Immature natural killer cell (primary cell): Measurements from ENCODE around the gene SLC8A3. TPM values are rescaled to one million over a fixed set of nuclear protein-coding genes. Genes with fewer than 3 reads are reported as not detected.
"Not testable (repeated sequence)": the region's sequence is repeated elsewhere in the genome, so short reads cannot be mapped to it uniquely, and the experiment has no call there.

ENCODE experiments used
- DNase-seq, 3 donors: peaks; one replicate each; pipeline ENCODE4 v3.0.0; 2022; ENCODE audit warnings: mixed read lengths in 1 of 3
- H3K27ac Mint-ChIP-seq, 6 donors: one replicate each; pipeline ENCODE4 v1.8.0; 2020; ENCODE audit warnings: mixed read lengths in 6 of 6, mild to moderate bottlenecking in 5 of 6, inconsistent platforms in 4 of 6, moderate library complexity in 3 of 6
- H3K27me3 Mint-ChIP-seq, 3 donors: one replicate each; pipeline ENCODE4 v1.8.0; 2020 to 2021; ENCODE audit warnings: low read depth in 3 of 3, mild to moderate bottlenecking in 3 of 3, mixed read lengths in 3 of 3, moderate library complexity in 3 of 3, inconsistent platforms in 1 of 3
- H3K36me3 Mint-ChIP-seq, 3 donors: one replicate each; pipeline ENCODE4 v1.8.0; 2020; ENCODE audit warnings: mixed read lengths in 3 of 3, inconsistent platforms in 2 of 3, mild to moderate bottlenecking in 2 of 3
- H3K4me1 Mint-ChIP-seq, 2 donors: one replicate each; pipeline ENCODE4 v1.8.0; 2020; ENCODE audit warnings: inconsistent platforms in 2 of 2, mild to moderate bottlenecking in 2 of 2, mixed read lengths in 2 of 2, moderate library complexity in 1 of 2
- H3K4me3 Mint-ChIP-seq, 5 donors: one replicate each; pipeline ENCODE4 v1.8.0; 2020; ENCODE audit warnings: mild to moderate bottlenecking in 5 of 5, mixed read lengths in 5 of 5, inconsistent platforms in 3 of 5, moderate library complexity in 3 of 5
- H3K9me3 Mint-ChIP-seq, 6 donors: one replicate each; pipeline ENCODE4 v1.8.0; 2020; ENCODE audit warnings: mild to moderate bottlenecking in 6 of 6, mixed read lengths in 6 of 6, inconsistent platforms in 4 of 6, moderate library complexity in 3 of 6
- polyA plus RNA-seq, 3 donors: library from polyadenylated mRNA; unstranded; fragments of 300-500 nt; fragmentation: Illumina TruSeq; gene quantifications; one replicate each; pipeline ENCODE4 v1.2.3, GENCODE V29; 2021

Gene SLC8A3
- polyA plus RNA-seq: under 1 TPM in 1 of 3 donors, not detected in 2; 0.21 TPM

GRCh38 chr14:70188659-70189455, at the start of gene SLC8A3:
Gene SLC8A3 (minus strand): TSS chr14:70188951. CDS start chr14:70168422, 20,529 bp downstream.
- peaks cover 14 to 22% (median 14%) of the 10 kb centered on the region in 3 donors for H3K27me3 Mint-ChIP-seq
- DNase-seq: peak in 1 of 3 donors; percentile 2

GRCh38 chr14:70237710-70238109, 49.0 kb upstream of the SLC8A3 start:
- Mint-ChIP-seq H3K27me3 (peaks cover 1 to 7% (median 3%) of the 10 kb centered on the region in 3 donors), H3K4me3 (no peak overlapping the region)

More at GRCh38 chr14:70188659-70189455, at the start of gene SLC8A3:
- Mint-ChIP-seq H3K4me3 (peak within 1 kb of the TSS; percentile 75 to 90 (median 85)), H3K36me3 (no peaks in the 10 kb centered on the region), H3K4me1 (peaks cover 24 to 32% of the 10 kb centered on the region in 2 donors), H3K27ac (peak within 1 kb of the TSS in 1 of 6 donors; percentile 6), H3K9me3 (peaks cover 0 to 2% (median 0%) of the 10 kb centered on the region in 6 donors)

GRCh38 chr14:70234066-70234950, 45.6 kb upstream of the SLC8A3 start:
- Mint-ChIP-seq H3K9me3 (no peaks in the 10 kb centered on the region), H3K4me1 (no peaks in the 10 kb centered on the region), H3K4me3 (no peak overlapping the region), H3K27me3 (peaks cover 2 to 5% (median 2%) of the 10 kb centered on the region in 3 donors), H3K27ac (no peak overlapping the region), H3K36me3 (no peaks in the 10 kb centered on the region)
- no peak for DNase-seq

More at GRCh38 chr14:70237710-70238109, 49.0 kb upstream of the SLC8A3 start:
- Mint-ChIP-seq H3K36me3 (no peaks in the 10 kb centered on the region), H3K9me3 (peaks cover 0 to 7% (median 0%) of the 10 kb centered on the region in 6 donors), H3K4me1 (no peaks in the 10 kb centered on the region), H3K27ac (no peak overlapping the region)
- DNase-seq: no peak

- H3K4me3 Mint-ChIP-seq, H3K4me1 Mint-ChIP-seq, H3K27ac Mint-ChIP-seq, DNase-seq, H3K36me3 Mint-ChIP-seq, H3K9me3 Mint-ChIP-seq: not testable (repeated sequence)
- H3K27me3 Mint-ChIP-seq: peaks cover 2 to 11% (median 2%) of the 10 kb centered on the region in 3 donors
Observed at GRCh38 chr14:70231756-70232544, 43.2 kb upstream of the SLC8A3 start.

- peaks cover 2 to 11% (median 2%) of the 10 kb centered on the region in 3 donors for H3K27me3 Mint-ChIP-seq
- not testable (repeated sequence) for H3K27ac Mint-ChIP-seq, H3K9me3 Mint-ChIP-seq, H3K4me3 Mint-ChIP-seq, H3K36me3 Mint-ChIP-seq, H3K4me1 Mint-ChIP-seq, DNase-seq
Observed at GRCh38 chr14:70229877-70230640, 41.3 kb upstream of the SLC8A3 start.

GRCh38 chr14:70213721-70214282, 25.1 kb upstream of the SLC8A3 start:
- H3K9me3 Mint-ChIP-seq: no peaks in the 10 kb centered on the region
- no peaks in the 10 kb centered on the region for H3K4me1 Mint-ChIP-seq
- DNase-seq: no peak
- H3K27ac Mint-ChIP-seq: no peak overlapping the region
- H3K36me3 Mint-ChIP-seq: no peaks in the 10 kb centered on the region
- peaks cover 0 to 4% (median 2%) of the 10 kb centered on the region in 3 donors for H3K27me3 Mint-ChIP-seq
- H3K4me3 Mint-ChIP-seq: no peak overlapping the region

- H3K27me3 Mint-ChIP-seq: peaks cover 0 to 4% (median 2%) of the 10 kb centered on the region in 3 donors
- no peak overlapping the region for H3K4me3 Mint-ChIP-seq
- H3K9me3 Mint-ChIP-seq: no peaks in the 10 kb centered on the region
- H3K27ac Mint-ChIP-seq: no peak overlapping the region
- no peaks in the 10 kb centered on the region for H3K4me1 Mint-ChIP-seq
- DNase-seq: no peak
- H3K36me3 Mint-ChIP-seq: no peaks in the 10 kb centered on the region
Observed at GRCh38 chr14:70212752-70213151, 24.0 kb upstream of the SLC8A3 start.

GRCh38 chr14:70208380-70208779, 19.6 kb upstream of the SLC8A3 start:
- Mint-ChIP-seq H3K27ac (no peak overlapping the region), H3K9me3 (no peaks in the 10 kb centered on the region), H3K4me3 (no peak overlapping the region), H3K27me3 (peaks cover 2 to 11% (median 7%) of the 10 kb centered on the region in 3 donors), H3K4me1 (no peaks in the 10 kb centered on the region), H3K36me3 (no peaks in the 10 kb centered on the region)
- DNase-seq: no peak

GRCh38 chr14:70203686-70204085, 14.9 kb upstream of the SLC8A3 start:
- no peaks in the 10 kb centered on the region for H3K9me3 Mint-ChIP-seq
- H3K4me3 Mint-ChIP-seq: no peak overlapping the region
- H3K27ac Mint-ChIP-seq: no peak overlapping the region
- no peaks in the 10 kb centered on the region for H3K4me1 Mint-ChIP-seq
- peaks cover 4 to 10% (median 4%) of the 10 kb centered on the region in 3 donors for H3K27me3 Mint-ChIP-seq
- no peaks in the 10 kb centered on the region for H3K36me3 Mint-ChIP-seq
- DNase-seq: no peak

GRCh38 chr14:70201994-70202393, 13.2 kb upstream of the SLC8A3 start:
- no peak for DNase-seq
- no peaks in the 10 kb centered on the region for H3K9me3 Mint-ChIP-seq
- H3K4me1 Mint-ChIP-seq: no peaks in the 10 kb centered on the region
- H3K27ac Mint-ChIP-seq: no peak overlapping the region
- H3K4me3 Mint-ChIP-seq: no peak overlapping the region
- H3K27me3 Mint-ChIP-seq: peaks cover 5 to 12% (median 12%) of the 10 kb centered on the region in 3 donors
- no peaks in the 10 kb centered on the region for H3K36me3 Mint-ChIP-seq

- Mint-ChIP-seq H3K27me3 (peaks cover 13 to 14% (median 13%) of the 10 kb centered on the region in 3 donors), H3K4me1 (peaks cover 7 to 10% of the 10 kb centered on the region in 2 donors), H3K36me3 (no peaks in the 10 kb centered on the region), H3K9me3 (peaks cover 0 to 5% (median 0%) of the 10 kb centered on the region in 6 donors), H3K4me3 (no peak overlapping the region), H3K27ac (no peak overlapping the region)
- no peak for DNase-seq
Observed at GRCh38 chr14:70193396-70193795, 4.6 kb upstream of the SLC8A3 start.

- Mint-ChIP-seq H3K9me3 (peaks cover 0 to 5% (median 0%) of the 10 kb centered on the region in 6 donors), H3K4me3 (no peak overlapping the region), H3K36me3 (no peaks in the 10 kb centered on the region), H3K27ac (no peak overlapping the region), H3K4me1 (peaks cover 10 to 13% of the 10 kb centered on the region in 2 donors), H3K27me3 (peaks cover 11 to 16% (median 14%) of the 10 kb centered on the region in 3 donors)
- DNase-seq: no peak
Observed at GRCh38 chr14:70192915-70193314, 4.2 kb upstream of the SLC8A3 start.
